Measurements from ENCODE around the gene SLX1B. TPM values are rescaled to one million over a fixed set of nuclear protein-coding genes. Genes with fewer than 3 reads are reported as not detected.
"Not testable (repeated sequence)": the region's sequence is repeated elsewhere in the genome, so short reads cannot be mapped to it uniquely, and the experiment has no call there.

The SLX1B gene
- total RNA-seq, 2 experiments from 2014 or later: 76.1 to 100 TPM

DNA sequence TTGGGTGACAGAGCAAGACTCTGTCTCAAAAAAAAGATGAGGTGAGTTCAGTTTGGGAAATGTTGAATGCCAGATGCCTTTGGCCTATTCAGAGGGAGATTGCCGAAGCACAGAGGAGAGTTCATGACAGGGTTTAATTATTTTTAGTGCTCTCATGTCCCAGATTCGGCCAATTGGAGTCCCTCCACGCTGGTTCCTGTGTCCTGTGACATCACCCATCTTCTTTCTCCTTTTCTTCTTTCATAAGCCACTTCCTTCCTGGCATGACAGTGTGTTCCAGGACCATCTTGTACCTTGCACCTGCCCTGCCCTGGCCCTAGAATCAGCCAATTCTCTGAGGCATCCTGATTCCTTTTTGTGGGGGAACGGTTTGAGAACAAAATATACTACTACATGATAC, 17.7 kb downstream of the SLX1B start:
- H3K27ac Mint-ChIP-seq; H3K36me3 Mint-ChIP-seq (ENCODE audit: low read depth); H3K4me1 Mint-ChIP-seq; H3K27me3 Mint-ChIP-seq; POLR2A ChIA-PET; DNase-seq; H3K4me3 Mint-ChIP-seq; H3K9me3 Mint-ChIP-seq; CTCF ChIA-PET: not testable (repeated sequence)

GRCh38 chr16:29482276-29482675, 27.9 kb downstream of the SLX1B start:
- H3K4me1 Mint-ChIP-seq; H3K36me3 Mint-ChIP-seq (ENCODE audit: low read depth); H3K4me3 Mint-ChIP-seq; DNase-seq; CTCF ChIA-PET; H3K27me3 Mint-ChIP-seq; POLR2A ChIA-PET; H3K27ac Mint-ChIP-seq; H3K9me3 Mint-ChIP-seq: not testable (repeated sequence)

DNA sequence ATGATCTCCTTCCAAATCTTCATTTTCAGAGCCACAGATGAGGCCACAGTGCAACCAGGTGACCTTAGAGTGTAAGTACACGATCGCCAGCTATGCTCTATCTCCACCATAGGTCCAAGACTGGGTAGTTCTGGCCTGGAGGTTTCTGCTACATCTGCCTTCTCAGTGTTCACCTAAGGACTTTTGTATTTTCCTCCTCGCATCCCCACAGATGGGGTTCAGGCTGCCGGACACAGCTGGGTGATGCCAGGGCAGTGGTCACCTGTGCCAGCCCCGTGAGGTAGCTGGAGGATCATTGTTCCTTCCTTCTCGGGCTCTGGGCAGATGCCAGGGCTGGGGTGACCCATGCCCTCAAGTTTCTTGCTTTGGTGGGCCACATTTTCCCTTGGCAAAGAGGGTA, 52.0 kb downstream of the SLX1B start, which contains the start of gene NPIPB12:
Gene NPIPB12, minus strand, starts transcription at position 101 of the 400 bp plus-strand sequence.
- POLR2A ChIA-PET; DNase-seq; H3K4me1 Mint-ChIP-seq; H3K27me3 Mint-ChIP-seq; H3K27ac Mint-ChIP-seq; H3K36me3 Mint-ChIP-seq (ENCODE audit: low read depth); H3K4me3 Mint-ChIP-seq; CTCF ChIA-PET; H3K9me3 Mint-ChIP-seq: not testable (repeated sequence)

Other genes starting within 250 kb of the SLX1B start
- gene NPIPB11, start 47.8 kb upstream of the SLX1B start, total RNA-seq: 1 to 10 TPM; 1.7 to 2.4 TPM
- gene BOLA2, start 182 bp upstream of the SLX1B start, total RNA-seq: 10 to 100 TPM; 11.0 to 21.2 TPM
- 1 to 10 TPM; 2.2 to 2.9 TPM for gene SULT1A4, start 5.4 kb downstream of the SLX1B start, total RNA-seq
- gene NPIPB12, start 51.9 kb downstream of the SLX1B start, total RNA-seq: 10 to 100 TPM; 52.1 to 54.5 TPM
- gene SPN, start 208.7 kb downstream of the SLX1B start, total RNA-seq: 100 to 1,000 TPM; 351 to 357 TPM
- 1 to 10 TPM; 3.9 to 4.8 TPM for gene QPRT, start 224.6 kb downstream of the SLX1B start, total RNA-seq